Measurements from ENCODE around the gene SOSTDC1.

GRCh38 chr7:16428182-16428581 is 37.4 kb downstream of the SOSTDC1 start:
- TF ChIP-seq ZNF384 (IDR thresholded peaks at IDR 0.05) = no peak
- no peak for TF ChIP-seq ELF4 (IDR thresholded peaks at IDR 0.05)
- no peak for TF ChIP-seq CTBP1 (IDR thresholded peaks at IDR 0.05; ENCODE audit: borderline replicate concordance)
- no peak for TF ChIP-seq SP1 (IDR thresholded peaks at IDR 0.05)
- no peak for TF ChIP-seq BHLHE40 (IDR thresholded peaks at IDR 0.05; ENCODE audit: borderline replicate concordance)
- TF ChIP-seq FOXM1 (IDR thresholded peaks at IDR 0.05; ENCODE audit: borderline replicate concordance) = no peak

Data from HEK293T (cell line).